HUES64 (cell line): ENCODE measurements around the gene TMEM178B.

Experiments
- H3K27ac ChIP-seq: 2 replicates; pipeline ENCODE4 v1.7.0; 2013; ENCODE audit warnings: low read depth, low read length, inconsistent platforms
- H3K27me3 ChIP-seq: 2 replicates; pipeline ENCODE4 v1.6.1; 2013; ENCODE audit warnings: mild to moderate bottlenecking, low read length; ENCODE audit not compliant: insufficient read depth
- H3K36me3 ChIP-seq: 2 replicates; pipeline ENCODE4 v1.6.1; 2013; ENCODE audit warnings: mild to moderate bottlenecking, low read length; ENCODE audit not compliant: insufficient read depth
- H3K4me1 ChIP-seq: 2 replicates; pipeline ENCODE4 v1.6.1; 2013; ENCODE audit warnings: mild to moderate bottlenecking, low read length, moderate library complexity; ENCODE audit not compliant: insufficient read depth
- H3K4me3 ChIP-seq: 2 replicates; pipeline ENCODE4 v1.5.1; 2013; ENCODE audit warnings: mild to moderate bottlenecking, low read length, moderate library complexity
- H3K9ac ChIP-seq: 2 replicates; pipeline ENCODE4 v1.6.1; 2013; ENCODE audit warnings: mild to moderate bottlenecking, low read depth, low read length
- H3K9me3 ChIP-seq: 2 replicates; pipeline ENCODE4 v1.6.1; 2013; ENCODE audit warnings: low read depth, low read length; ENCODE audit not compliant: insufficient read depth
- WGBS: fragments of 150-250, 120-280 bp; methylation state at CpG from one replicate; pipeline ENCODE4 v1.1.7; 2013; ENCODE audit warnings: missing lambda C conversion rate; 5-methylcytosine and 5-hydroxymethylcytosine counted together

Gene TMEM178B

DNA sequence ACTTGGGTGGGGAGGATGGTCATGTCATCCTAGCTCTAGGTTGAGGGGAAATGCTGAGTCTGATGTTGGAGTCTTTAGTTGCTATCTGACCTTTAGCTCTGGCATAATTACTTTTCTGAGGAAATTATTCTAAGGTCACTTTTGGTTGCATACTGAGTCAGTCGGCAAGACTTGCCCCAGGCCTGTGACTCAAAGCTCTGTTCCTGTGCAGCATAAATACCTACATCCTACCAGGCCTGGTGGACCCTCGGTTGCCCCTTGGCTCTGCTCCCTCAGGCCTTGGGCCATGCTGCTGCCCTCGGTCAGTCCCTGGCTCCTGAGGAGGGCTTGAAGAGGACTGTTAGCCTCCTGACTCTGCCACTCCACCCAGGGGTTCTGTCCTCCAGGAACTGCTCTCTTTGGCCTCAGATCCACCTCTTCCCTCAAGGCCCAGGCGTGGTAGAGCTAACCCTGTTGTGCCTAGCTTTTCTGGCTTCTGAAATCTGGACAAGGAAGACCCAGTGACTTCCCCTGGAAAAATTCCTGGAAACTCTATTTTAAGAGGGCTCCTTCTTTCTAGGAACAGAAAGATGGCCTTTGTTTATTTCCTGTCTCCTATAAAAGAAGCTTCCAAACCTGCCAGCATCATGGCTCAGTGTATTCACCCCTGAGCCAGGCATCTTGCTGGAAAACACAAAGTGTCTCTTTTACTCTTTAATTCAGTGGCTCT is 71.2 kb downstream of the TMEM178B start:
- Histone ChIP-seq H3K9ac (no peak overlapping the region), H3K4me3 (no peak overlapping the region), H3K9me3 (peaks cover 6% of the 10 kb centered on the region; the same call in 1 of the 2 replicates), H3K36me3 (no peaks in the 10 kb centered on the region), H3K27ac (no peak overlapping the region), H3K27me3 (no peaks in the 10 kb centered on the region), H3K4me1 (0 out of 2 replicates have a peak, but pooled peaks cover 9% of the 10 kb centered on the region)
- 89% methylated on average over 4 of the region's 4 CpGs for WGBS

DNA sequence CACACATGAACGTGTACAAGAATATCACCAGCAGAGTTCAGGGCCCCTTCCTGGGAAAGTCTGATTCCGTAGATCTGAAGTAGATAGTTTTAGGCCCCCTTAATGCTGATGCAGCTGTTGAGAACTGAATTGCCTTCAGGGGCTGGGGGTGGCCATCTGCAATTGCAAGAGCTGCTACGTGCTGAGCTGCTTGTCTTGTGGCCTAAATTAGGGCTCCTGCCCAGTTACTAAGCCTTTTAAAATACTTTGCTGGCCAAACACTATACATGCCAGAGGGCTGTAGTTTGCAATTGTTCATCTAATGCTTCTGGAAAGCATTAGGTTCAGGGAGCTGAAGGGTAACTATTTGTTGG is 71.7 kb downstream of the TMEM178B start:
- H3K27me3 ChIP-seq, result no peaks in the 10 kb centered on the region
- 0 out of 2 replicates have a peak, but pooled peaks cover 9% of the 10 kb centered on the region for H3K4me1 ChIP-seq
- H3K9ac ChIP-seq, result no peak overlapping the region
- H3K9me3 ChIP-seq, result peaks cover 6% of the 10 kb centered on the region; the same call in 1 of the 2 replicates
- no peak overlapping the region for H3K27ac ChIP-seq
- 63% methylated on average over 3 of the region's 3 CpGs for WGBS
- no peaks in the 10 kb centered on the region for H3K36me3 ChIP-seq
- H3K4me3 ChIP-seq, result no peak overlapping the region

DNA sequence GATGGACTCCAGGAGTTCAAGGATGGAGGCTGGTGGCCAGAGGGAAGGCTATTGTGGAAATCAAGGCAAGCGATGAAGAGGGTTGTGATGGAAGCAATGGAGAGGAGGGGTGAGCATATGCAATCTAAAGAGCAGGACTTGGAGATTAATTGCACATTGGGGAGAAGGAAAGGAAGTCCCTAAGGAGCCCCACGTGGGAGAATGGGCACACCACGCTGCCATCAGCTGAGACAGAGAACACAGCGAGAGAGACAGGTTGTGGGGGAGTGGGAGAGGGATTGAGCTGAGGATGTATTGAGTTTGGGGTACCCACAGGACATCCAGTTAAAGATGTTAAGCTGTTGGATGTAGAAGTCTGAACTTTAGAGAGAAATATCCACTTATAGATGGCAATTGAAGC is 73.6 kb downstream of the TMEM178B start:
- no peaks in the 10 kb centered on the region for H3K36me3 ChIP-seq
- no peaks in the 10 kb centered on the region for H3K9me3 ChIP-seq
- no peaks in the 10 kb centered on the region for H3K27me3 ChIP-seq
- H3K27ac ChIP-seq, result no peak overlapping the region
- 93% methylated on average over 4 of the region's 4 CpGs for WGBS
- H3K4me3 ChIP-seq, result no peak overlapping the region
- H3K4me1 ChIP-seq, result 0 out of 2 replicates have a peak, but pooled peaks cover 9% of the 10 kb centered on the region
- H3K9ac ChIP-seq, result no peak overlapping the region

DNA sequence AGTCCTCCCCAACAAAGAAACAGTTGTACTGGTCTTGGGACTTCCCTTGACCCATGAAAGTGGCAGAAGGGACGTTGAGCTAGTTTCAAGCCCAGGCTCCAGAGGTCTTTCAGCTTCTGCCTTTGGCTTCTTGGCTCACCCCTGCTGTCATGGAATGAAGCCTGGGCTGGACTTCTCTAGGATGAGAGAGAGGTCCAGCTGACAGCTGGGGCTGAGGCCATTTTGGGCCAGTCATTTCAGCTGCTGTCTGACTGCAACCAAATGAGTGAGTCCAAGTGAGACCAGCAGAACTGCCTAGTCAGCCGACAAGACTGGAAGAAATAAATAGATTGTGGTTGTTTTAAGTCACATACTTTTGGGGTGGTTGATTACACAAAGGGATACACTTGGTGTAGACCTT is 76.6 kb downstream of the TMEM178B start:
- no peaks in the 10 kb centered on the region for H3K27me3 ChIP-seq
- H3K9me3 ChIP-seq, result no peaks in the 10 kb centered on the region
- no peak overlapping the region for H3K4me3 ChIP-seq
- WGBS, result 85% methylated on average over 2 of the region's 2 CpGs
- H3K27ac ChIP-seq, result no peak overlapping the region
- H3K36me3 ChIP-seq, result no peaks in the 10 kb centered on the region
- 0 out of 2 replicates have a peak, but pooled peaks cover 4% of the 10 kb centered on the region for H3K4me1 ChIP-seq
- no peak overlapping the region for H3K9ac ChIP-seq

DNA sequence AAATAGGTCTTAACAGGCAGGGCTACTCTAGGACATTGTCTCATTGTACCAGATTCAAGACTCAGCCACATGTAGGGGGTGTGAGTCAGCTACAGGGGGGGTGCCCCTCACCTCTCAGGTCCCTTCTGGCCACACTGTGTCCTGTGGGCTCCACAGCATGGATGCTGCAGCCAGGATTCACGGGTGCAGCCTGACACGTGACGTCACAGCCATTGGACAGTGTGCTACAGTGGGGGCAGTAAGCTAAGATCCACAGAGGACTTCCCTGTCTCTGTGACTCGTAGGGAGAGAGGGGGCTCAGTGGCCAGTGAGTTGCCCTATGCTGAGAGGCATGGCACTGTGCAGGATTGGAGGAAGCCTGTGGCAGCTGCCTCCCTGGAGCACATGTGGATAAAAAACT is 77.9 kb downstream of the TMEM178B start:
- Histone ChIP-seq H3K27ac (no peak overlapping the region), H3K36me3 (no peaks in the 10 kb centered on the region), H3K4me3 (no peak overlapping the region), H3K4me1 (no peaks in the 10 kb centered on the region), H3K27me3 (no peaks in the 10 kb centered on the region), H3K9ac (no peak overlapping the region), H3K9me3 (no peaks in the 10 kb centered on the region)
- WGBS, result 94% methylated on average over 4 of the region's 4 CpGs

DNA sequence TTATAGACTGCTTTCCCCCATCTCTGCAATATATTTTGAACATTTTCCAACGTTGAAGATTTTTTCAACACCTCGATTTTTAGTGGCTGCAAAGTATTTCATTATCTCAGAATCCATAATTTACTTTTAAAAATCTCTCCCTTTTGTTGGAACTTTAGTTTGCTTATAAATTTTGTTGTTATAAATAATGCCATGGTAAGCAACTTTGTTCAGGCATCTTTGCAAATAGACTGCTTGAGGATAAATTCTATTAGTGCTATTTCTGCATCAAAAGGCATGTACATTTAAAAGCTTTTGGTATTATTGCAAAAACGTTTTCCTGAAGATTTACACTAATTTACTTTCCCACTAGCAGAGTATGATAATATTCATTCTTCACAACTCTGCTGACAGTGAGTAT is 79.4 kb downstream of the TMEM178B start:
- 87% methylated on average over 3 of the region's 3 CpGs for WGBS
- no peaks in the 10 kb centered on the region for H3K27me3 ChIP-seq
- no peaks in the 10 kb centered on the region for H3K36me3 ChIP-seq
- no peak overlapping the region for H3K27ac ChIP-seq
- no peaks in the 10 kb centered on the region for H3K4me1 ChIP-seq
- H3K9ac ChIP-seq, result no peak overlapping the region
- no peak overlapping the region for H3K4me3 ChIP-seq
- no peaks in the 10 kb centered on the region for H3K9me3 ChIP-seq

DNA sequence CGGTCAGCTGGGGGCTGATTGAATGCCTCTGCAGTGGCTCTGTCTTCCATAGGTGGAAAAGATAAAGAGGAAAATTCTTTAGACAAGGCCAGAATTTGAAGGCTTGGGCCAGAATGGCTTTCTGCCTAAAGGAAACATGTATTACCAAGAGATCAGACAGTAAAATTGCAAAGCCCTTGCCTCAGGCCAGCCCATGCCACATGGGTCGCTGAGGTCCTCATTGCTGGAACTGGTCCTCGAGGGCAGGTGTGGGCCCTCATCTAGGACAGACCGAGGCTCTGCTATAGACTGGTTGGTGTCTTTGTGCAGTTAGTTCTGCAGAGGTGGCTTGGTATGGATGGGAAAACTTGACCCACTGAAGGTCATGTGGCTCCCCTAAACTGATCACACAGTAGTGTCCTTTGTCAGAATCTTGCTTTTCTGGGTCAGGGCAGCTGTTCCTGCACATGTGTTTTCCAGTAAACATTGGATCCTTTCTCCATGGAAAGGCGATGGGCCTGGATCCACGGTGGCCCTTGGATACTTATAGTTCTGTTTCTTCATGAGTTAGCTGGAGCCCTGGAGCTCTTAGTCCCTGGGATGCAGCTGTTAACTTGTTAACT is 80.4 kb downstream of the TMEM178B start:
- no peaks in the 10 kb centered on the region for H3K36me3 ChIP-seq
- H3K9me3 ChIP-seq, result no peaks in the 10 kb centered on the region
- H3K9ac ChIP-seq, result no peak overlapping the region
- H3K4me1 ChIP-seq, result no peaks in the 10 kb centered on the region
- no peak overlapping the region for H3K27ac ChIP-seq
- H3K4me3 ChIP-seq, result no peak overlapping the region
- H3K27me3 ChIP-seq, result no peaks in the 10 kb centered on the region
- WGBS, result 96% methylated on average over 6 of the region's 6 CpGs

DNA sequence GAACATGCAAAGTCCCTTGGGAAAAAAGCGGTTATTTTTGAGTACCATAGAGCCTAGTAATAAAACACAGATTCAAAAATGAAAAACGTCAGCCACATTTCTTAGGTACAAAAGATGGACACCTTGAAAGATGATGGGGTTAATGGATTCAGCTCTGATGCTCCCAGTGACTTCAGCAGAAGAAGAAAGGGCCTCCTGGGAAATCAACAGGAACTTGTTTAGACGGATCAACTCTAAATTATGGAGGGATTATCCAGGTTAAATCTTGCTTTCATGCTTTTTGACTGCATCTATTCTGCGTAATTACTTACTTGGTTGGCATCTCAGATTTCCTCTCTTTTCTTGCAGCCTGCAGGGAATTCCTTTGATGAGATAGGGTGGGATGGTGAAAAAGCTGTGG is 82.5 kb downstream of the TMEM178B start:
- no peaks in the 10 kb centered on the region for H3K36me3 ChIP-seq
- H3K9ac ChIP-seq, result no peak overlapping the region
- H3K4me3 ChIP-seq, result no peak overlapping the region
- no peaks in the 10 kb centered on the region for H3K4me1 ChIP-seq
- no peaks in the 10 kb centered on the region for H3K9me3 ChIP-seq
- H3K27ac ChIP-seq, result no peak overlapping the region
- WGBS, result 93% methylated on average over 4 of the region's 4 CpGs
- H3K27me3 ChIP-seq, result no peaks in the 10 kb centered on the region

DNA sequence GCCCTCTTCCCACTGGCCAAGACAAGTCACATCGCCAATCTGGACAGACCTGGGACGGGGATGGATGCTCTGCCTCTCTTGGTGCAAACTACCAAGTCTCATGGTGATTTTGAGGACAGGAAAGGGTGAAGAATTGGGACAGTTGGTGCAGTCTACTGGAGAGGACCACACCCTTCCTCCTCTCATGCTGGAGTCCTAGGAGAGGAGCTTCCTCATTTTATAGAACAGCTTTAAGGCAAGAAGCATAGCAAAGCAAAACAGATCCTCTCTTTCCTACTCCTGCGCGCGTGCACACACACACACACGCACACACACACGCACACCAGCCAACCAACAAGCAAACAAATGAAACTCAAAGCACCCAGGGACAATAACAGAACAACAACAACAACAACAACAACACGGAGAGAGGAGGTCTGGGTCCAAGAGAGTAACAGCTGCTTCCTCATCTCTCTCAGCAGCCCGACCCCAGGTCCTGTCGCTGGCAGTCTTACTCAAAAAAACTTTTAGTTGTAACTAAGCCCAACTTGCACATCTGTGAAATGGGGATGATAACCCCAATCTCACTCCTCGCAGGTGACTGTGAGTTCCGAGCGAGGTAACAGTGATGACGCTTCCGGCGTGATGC is 83.4 kb downstream of the TMEM178B start:
- H3K27me3 ChIP-seq, result no peaks in the 10 kb centered on the region
- H3K9me3 ChIP-seq, result no peaks in the 10 kb centered on the region
- no peaks in the 10 kb centered on the region for H3K36me3 ChIP-seq
- no peak overlapping the region for H3K4me3 ChIP-seq
- H3K27ac ChIP-seq, result no peak overlapping the region
- WGBS, result 97% methylated on average over 16 of the region's 16 CpGs
- no peaks in the 10 kb centered on the region for H3K4me1 ChIP-seq
- H3K9ac ChIP-seq, result no peak overlapping the region

DNA sequence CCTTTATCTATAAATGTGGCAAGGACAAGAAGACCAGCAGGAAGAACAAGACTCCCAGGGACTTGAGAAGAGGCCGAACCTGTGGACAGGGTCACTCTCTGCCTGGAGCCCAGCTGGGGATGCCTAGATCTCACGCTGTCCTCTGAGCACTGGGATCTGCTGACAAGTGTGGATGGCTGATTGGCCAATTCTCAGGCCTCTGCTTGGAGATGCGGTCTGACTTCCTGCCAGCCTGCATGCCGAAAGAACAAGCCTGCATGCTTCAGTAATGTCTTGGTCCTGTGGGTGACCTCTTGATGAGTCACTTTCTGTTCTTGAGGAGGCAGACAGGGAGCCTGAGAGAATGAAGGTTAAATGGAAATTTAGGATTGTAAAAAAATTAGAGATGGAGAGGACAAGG is 84.7 kb downstream of the TMEM178B start:
- Histone ChIP-seq H3K4me1 (no peaks in the 10 kb centered on the region), H3K27me3 (no peaks in the 10 kb centered on the region), H3K9me3 (no peaks in the 10 kb centered on the region), H3K27ac (no peak overlapping the region), H3K36me3 (no peaks in the 10 kb centered on the region), H3K4me3 (no peak overlapping the region), H3K9ac (no peak overlapping the region)
- WGBS, result 69% methylated on average over 4 of the region's 4 CpGs

DNA sequence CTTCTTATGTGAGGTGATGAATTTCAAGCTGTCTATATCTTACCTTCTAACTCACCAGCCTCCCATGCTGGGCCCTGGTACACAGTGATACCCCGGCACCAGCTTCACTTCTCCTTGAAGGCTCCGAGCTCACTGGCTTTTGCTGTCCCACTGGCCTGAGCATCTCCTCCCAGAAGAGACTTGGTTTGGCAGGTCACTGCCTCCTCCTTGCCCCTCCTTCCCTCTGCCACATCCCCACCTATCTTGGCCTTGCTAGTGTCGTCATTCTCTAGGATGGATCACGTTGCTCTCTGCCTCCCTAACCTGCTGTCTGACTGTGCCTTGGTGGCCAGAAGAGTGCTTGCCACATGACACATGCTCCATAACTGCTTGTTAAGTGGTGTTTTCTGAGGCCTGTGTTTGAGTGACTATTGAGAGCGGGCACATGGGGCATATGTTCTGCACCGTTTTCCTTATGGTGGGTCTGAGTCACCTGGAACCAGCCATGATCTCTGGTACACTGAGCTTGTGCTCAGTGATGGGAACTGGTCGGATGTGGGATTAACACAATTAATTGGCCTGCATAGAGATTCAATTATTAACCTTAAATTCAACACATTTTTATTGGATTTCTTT is 86.5 kb downstream of the TMEM178B start:
- Histone ChIP-seq H3K9me3 (no peaks in the 10 kb centered on the region), H3K9ac (no peak overlapping the region), H3K27ac (no peak overlapping the region), H3K4me1 (no peaks in the 10 kb centered on the region), H3K4me3 (no peak overlapping the region), H3K36me3 (no peaks in the 10 kb centered on the region), H3K27me3 (no peaks in the 10 kb centered on the region)
- 95% methylated on average over 7 of the region's 7 CpGs for WGBS
